CD4-positive, alpha-beta T cell treated with Interleukin-4 for 4 hours (primary cell): ENCODE data around the gene TSC2.

Source experiments
- DNase-seq: peaks from one replicate; pipeline ENCODE4 v3.0.0-alpha.2; 2020

TSC2 gene

DNA sequence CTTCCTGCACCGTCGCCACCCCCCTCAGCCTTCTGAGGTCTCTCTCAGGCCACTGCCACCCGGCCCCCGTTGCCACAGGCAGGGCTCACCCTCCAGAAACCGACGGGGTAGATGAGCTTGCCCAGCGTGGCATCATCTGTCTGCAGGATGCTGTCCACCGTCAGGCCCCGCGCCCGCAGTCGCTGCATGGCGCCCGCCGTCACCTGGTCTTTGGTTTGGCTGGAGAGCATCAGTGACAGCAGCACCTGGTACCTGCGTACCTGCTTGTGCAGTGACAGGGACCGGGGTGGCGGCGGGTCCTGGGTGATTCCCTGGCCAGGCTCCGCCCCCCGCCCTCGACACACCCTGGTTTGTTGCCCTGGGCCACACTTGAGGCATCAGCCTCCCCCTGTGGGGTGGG, 3.2 kb upstream of the TSC2 start:
- no peak for DNase-seq

DNA sequence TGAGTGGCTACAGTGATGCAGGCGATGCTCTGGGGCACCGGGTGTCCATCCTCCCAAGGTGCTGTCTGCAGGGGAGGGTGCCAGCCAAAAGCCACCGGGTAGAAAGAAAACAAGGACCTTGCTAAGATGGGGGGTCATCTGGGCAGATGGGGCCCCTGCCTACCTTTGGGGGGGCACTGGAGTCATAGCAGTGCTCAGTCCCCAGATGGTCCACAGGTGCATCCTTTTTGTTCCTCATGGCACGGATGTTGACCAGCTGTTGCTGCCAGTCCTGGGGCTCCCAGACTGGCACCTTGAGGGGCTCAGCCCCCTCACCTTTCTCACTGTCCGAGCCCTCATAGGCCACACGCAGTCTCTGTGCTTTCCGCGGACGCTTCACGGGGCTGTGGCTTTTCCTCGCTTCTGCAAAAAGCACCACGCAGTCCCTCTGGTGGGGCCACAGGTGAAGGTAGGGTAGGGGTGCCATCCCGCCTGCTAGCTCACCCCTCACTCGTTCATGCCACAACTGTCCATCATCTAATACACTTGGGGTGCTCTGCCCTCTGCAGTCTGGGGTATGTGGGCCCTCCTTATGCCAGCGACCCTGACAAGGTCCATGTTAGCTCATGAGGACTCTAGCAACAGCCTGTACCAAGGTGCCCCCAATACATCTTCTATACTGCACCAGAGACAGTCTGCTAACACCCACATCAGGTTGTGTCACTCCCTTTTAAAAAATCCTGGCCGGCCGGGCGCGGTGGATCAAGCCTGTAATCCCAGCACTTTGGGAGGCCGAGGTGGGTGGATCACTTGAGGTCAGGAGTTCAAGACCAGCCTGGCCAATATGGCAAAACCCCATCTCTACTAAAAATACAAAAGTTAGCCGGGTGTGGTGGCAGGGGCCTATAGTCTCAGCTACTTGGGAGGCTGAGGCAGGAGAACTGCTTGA, 1.6 kb upstream of the TSC2 start:
- no peak for DNase-seq

DNA sequence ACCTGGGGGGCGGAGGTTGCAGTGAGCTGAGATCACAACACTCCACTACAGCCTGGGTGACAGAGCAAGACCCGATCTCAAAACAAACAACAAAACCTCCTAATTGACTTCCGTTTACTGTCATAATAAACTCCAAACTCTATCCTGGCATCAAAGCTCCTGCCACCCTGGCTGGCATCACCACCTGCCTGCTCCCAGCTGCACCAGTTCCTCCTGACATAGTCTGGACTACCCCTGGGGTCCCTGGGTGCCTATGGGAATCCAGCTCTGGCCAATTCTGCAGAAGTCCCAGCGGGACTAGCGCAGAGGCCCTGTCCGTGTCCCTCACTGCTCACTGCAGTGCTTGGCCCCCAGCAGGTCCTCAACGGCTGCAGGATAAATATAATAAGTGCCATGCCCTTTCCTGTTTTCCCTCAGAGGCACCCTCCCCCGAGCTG, 874 bp upstream of the TSC2 start:
- DNase-seq = no peak

DNA sequence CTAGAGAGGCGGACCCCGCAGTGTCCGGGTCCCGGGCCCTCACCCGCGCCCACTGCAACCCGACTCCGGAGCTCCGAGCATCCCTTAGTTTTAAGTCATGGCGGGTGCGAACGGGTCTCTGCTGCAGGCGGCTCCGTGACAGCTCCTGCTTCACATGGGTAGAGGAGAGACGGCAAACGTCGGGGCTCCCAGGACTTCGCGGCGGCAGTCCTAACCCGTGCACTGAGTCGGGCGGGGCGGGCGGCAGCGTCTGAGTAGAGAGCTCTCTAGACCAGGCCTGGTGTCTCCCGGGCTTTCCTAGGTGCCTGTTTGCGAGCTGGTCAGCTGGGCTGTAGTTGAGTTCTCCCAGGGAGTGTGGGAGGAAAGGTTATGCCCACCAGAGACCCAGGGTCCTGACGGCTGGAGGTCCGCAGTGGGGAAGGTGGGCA, 345 bp downstream of the TSC2 start:
- DNase-seq = no peak

DNA sequence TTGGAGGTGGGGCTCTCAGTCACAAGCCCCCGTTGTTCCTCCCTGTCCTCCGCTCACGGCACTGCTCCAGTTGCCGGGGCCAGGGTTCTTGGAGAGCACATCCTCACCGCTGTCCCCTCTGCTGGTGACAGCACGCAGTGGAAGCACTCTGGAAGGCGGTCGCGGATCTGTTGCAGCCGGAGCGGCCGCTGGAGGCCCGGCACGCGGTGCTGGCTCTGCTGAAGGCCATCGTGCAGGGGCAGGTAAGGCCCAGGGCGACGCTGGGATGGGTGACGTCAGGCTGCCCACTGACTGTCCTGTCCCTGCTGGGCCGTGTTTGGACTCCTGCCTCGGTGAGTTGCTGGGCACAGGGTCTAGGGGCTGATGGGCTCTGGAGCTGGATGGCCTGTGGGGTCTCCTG, 5.4 kb downstream of the TSC2 start:
- DNase-seq = no peak

DNA sequence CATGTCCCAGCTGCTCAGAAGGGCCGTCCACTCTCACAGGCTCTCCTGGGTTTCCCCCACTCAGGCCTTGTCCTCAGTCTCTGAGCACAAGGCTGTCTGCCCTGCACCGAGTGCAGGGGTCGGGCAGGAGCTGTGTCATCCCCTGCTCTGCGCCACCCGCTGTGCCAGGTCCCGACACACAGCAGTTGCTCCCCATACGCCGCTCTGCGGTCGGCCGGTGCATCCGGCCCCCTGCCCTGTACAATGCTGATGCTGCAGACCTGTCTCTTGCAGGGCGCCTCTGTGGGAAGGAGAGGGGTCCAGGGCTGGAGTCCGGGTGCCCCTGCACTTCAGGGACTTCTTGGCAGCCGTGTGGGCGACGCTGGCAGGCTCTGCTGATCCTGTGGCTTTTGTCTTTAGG, 6.1 kb downstream of the TSC2 start:
- DNase-seq = no peak

DNA sequence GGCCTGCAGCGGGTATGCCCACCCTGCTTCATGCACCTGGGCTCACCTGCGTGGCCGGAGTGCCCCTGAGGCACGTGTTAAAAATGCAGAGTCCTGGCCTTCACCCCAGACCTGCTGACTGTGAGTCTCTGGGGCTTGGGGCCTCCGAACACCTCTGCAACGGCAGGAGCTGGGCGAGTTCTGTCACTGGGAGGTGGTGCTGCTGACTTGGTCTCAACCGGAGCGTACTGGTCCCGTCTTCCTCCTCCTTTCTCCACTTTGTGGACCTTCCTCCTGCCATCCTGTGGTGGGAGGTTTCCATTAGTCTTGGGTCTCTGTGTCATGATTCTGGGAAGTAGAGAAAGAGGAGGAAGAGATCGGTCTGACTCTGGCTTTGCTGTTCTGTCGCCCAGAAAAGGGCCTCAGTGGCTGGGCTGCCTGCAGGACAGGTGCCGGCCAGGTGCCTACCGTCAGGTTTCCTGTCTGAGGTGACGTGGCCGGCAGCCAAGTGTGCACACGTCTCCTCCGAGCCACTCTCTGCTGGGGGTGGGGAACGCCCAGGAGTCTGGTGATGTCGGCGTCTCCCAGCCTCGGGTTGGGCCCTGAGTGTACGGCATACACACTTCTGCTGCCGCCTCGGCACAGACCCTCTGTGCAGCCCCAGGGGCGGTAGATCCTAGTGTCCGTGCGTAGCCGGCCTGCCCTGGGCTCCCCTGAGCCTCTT, 6.9 kb downstream of the TSC2 start:
- no peak for DNase-seq

DNA sequence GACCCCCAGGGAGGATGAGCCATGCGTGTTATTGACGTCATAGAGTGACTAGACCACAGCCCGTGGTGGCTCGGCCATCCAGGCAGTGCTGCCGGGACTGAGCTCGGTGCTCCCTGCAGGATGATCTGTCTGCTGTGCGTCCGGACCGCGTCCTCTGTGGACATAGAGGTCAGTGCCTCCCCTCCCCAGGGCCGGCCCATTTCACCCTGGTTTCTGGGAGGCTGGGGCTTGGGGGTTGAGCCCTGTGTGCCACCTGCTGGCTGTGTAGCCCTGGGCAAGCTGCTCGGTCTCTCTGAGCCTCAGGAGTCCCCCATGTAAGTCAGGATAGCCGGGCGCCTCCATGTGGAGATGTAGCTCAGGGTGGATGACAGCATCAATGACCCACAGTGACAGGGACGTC, 8.3 kb downstream of the TSC2 start:
- DNase-seq = no peak

DNA sequence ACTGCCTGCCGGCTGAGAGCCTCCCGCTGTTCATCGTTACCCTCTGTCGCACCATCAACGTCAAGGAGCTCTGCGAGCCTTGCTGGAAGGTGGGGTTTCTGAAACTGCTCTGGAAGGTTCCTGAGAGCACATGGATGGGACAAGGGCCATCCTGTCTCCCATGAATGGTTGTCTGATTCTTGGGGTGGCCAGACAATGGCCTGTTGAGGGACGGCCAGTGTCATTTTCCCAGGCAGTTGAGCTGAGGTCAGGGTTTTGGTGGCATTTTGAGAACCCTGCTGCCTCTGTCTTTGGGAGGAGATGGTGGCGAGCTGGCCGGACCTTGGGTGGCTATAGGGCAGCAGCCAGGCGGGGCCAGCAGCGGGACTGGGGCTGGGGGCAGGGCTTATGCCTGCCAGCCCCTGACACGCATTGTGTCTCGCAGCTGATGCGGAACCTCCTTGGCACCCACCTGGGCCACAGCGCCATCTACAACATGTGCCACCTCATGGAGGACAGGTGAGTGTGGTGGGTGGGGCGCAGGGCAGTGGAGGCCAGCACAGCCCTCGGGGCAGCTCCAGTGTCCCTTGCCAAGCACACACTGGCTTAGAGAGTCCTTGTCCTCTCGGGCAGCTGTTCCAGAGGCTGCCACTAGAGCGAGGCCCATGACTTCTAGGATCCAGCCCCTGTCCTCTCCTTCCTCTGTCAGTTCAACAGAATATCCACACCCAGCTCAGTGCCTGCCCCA, 9.1 kb downstream of the TSC2 start:
- no peak for DNase-seq

DNA sequence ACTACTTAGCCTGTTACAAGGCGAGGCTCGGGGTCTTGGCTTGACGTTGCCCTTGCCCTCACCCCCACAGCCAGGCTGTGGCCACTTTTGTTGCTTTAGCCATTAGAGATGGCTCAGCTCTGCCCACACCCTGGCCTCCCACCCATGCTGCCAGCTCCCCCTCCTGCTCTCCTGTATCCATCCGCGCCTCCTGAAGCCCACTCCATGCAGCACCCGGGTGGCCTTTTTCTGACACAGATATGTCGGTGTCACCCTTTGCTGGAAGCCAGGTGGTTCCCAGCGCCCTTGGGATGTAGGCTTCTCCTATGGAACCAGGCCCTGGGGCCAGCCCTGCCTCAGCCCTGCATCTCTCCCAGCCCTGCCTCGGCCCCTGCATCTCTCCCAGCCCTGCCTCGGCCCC, 9.7 kb downstream of the TSC2 start:
- no peak for DNase-seq

DNA sequence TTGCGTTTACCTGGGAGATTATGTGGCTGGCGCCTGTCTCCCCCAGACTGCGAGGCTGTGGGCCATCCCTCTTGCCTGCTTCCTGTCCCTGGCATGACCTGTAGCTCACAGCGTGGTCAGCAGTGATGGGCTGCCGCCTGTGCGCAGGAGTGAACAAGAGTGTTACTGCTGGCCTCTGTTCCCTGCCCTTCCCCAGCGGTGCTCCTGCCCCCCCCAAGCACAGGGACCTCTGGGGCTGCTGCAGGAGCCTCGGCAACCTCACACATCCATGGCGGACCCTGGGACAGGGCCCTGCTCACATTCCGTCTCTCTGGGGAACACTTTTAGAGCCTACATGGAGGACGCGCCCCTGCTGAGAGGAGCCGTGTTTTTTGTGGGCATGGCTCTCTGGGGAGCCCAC, 10.6 kb downstream of the TSC2 start:
- no peak for DNase-seq

DNA sequence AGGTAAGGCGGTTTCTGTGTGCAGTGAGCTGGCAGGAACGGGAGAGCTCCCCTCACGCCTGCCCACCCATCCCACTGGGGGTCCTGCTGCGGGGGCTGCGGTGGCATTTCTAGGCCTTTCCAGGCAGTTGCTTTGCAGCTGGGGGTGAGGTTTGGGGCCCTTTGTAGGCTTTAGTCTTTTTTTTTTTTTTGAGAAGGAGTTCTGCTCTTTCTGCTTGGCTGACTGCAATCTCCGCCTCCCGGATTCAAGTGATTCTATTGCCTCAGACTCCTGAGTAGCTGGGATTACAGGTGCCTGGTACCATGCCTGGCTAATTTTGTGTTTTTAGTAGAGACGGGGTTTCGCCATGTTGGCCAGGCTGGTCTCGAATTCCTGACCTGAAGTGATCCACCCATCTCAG, 11.1 kb downstream of the TSC2 start:
- no peak for DNase-seq

DNA sequence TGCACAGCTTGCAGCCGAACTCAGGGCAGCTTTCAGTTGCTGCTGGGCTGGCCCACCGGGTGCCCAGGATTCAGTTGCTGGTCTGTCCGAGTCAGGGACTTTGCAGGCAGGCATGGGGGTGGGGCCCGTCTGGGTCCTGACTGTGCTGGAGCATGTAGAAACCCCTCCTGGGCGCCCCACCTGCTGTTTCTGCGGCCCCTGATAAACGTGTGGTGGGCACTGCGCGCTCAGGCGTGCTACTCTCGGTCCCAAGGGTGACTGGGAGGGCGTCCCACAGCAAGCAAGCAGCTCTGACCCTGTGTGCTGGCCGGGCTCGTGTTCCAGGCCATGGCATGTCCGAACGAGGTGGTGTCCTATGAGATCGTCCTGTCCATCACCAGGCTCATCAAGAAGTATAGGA, 12.6 kb downstream of the TSC2 start:
- DNase-seq = no peak

DNA sequence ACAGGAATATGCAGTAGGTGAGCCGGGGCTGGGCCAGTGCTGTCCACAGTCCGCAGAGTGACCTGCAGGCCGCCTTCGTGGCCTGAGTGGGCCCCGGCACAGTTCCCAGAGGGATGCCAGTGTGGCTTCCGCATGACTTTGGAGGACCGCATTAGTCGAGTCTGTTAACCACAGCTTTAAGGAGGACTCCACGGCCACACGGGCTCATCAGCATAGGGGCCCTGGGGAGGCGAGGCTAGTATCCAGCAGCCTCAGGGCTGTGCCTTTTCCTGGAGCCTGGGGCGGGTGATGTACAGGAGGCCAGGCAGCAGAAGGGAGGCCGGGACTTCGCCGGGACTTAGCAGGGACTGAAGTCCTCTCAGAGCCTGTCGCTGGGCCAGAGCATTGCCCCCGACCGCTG, 13.2 kb downstream of the TSC2 start:
- no peak for DNase-seq

DNA sequence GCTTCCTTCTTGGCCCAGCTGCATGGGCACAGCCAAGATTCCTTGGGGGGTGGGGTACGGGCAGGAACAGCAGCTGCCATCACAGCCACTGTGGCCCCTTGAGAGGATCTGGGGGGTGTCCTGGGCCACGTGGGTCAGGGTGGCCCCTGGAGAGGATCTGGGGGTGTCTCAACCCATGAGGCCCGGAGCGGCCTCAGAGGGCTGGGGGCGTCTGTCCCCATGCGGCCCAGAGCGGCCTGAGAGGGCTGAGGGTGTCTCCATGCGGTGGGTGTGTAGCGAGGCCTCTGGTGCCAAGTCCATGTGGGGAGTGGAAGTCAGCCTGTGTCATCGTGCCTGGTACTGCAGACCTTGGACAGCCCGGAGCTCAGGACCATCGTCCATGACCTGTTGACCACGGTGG, 13.7 kb downstream of the TSC2 start:
- DNase-seq = no peak

DNA sequence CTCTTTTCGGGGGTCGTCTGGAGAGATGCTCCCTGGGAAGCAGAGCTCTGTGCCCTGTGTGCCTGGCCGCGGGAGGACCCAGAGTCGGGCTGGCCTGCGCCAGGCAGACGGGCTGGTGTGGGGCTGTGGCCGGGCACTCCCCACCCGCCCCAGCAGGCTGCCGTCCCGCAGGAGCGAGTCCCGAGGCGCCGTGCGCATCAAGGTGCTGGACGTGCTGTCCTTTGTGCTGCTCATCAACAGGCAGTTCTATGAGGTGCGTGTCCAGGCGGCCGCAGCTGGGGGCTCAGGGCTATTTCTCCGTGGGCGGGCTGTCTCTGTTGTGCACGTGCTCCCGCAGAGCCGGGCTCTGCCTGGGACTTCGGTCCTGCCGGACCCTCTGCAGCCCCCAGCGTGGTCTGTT, 15.0 kb downstream of the TSC2 start:
- DNase-seq = no peak

DNA sequence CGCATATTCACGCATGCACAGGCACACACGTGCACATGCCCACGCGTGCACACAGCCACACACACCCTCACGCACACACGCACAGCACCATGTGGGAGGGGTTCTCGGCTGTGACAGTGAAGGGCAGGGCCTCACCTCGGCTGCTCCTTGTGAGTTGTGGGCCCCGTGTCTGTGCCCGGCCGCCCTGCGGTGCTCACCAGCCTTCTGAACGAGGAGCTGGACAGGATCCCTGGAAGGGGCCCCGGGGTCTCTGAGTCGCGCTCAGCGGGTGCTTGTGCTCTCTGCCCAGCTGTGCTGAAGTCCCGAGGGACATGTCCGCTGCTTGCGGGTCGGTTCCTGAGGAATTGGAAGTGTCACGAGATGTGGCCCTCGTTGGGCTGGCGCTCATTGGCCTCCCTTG, 16.1 kb downstream of the TSC2 start:
- DNase-seq = no peak

DNA sequence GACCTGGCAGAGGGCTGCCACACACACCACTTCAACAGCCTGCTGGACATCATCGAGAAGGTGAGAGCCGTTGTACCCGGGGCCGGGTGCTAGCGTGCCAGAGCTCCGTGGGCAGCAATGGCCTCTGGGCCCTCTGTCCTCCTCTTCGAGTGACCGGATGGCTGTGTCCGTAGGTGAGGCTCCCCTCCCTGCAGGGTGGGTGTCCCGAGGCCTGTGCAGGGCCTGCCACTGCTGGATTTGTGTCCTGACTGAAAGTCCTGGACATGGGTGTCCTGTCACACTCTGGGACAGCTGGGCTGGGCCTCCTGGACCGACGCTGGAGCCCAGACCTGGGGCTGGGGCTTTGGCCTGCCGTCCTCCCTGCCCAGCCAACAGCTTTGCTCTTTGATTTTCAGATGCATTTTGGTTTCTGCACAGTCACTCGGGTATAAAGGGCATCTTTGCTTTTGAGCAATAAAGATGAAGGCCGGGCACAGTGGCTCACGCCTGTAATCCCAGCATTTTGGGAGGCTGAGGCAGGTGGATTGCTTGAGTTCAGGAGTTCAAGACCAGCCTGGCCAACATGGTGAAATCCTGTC, 16.7 kb downstream of the TSC2 start:
- DNase-seq = no peak

DNA sequence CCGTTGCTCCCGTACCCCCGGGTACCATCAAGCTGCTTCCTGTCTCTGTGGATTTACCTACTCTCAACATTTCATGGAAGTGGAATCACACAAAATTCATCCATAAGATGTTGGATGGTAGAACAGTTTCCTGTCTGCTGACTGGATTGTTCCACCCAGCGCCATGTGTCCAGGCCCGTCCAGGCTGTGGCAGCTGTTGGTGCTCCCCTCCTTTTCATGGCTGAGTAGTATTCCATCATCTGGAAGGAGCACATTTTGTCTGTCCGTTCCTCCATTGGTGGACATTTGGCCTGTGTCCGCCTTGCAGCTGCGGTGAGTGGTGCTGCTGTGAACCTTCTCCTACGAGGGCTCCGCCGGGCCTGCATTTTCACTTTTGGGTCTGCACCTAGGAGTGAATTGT, 18.4 kb downstream of the TSC2 start:
- DNase-seq = no peak

DNA sequence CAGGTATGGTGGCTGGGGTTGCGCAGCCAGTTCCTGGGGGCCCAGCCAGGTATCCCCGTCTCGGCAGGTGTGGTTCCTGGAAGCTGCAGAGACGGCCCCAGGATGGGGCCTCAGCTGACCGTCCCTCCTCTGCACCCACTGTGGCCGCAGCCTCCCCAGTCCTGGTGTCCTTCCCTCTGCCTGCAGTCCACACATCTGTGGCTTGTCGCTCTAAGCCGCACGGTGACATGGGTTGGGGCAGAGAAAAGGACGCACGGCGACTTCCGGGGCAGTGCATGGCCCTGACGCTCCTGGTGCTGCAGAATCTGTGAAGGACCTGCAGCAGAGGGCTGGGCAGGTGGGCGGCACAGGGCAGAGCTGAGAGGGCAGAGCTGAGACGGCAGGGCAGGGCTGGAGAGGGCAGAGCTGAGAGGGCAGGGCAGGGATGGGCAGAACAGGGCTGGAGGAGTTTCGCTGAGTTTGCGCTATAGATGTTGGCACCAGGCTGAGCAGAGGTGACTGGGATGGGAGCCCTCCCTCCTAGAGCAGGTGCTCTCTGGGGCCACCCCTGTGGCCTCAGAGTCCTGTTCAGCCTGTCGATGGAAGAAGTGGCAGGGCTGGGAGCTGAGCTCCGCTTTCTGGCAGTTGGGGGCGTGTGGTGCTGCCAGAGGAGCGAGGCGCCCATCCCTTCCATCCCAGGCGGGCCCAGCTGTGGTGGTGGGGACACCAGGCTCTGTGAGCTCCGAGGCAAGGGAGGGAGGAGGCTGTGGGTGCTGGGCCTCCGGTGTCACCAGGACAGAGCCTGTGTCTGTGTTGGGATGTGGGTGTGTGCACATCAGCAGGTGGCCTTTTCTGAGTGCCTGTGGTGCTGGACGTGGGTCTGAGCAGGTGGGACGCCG, 23.0 kb downstream of the TSC2 start:
- no peak for DNase-seq

DNA sequence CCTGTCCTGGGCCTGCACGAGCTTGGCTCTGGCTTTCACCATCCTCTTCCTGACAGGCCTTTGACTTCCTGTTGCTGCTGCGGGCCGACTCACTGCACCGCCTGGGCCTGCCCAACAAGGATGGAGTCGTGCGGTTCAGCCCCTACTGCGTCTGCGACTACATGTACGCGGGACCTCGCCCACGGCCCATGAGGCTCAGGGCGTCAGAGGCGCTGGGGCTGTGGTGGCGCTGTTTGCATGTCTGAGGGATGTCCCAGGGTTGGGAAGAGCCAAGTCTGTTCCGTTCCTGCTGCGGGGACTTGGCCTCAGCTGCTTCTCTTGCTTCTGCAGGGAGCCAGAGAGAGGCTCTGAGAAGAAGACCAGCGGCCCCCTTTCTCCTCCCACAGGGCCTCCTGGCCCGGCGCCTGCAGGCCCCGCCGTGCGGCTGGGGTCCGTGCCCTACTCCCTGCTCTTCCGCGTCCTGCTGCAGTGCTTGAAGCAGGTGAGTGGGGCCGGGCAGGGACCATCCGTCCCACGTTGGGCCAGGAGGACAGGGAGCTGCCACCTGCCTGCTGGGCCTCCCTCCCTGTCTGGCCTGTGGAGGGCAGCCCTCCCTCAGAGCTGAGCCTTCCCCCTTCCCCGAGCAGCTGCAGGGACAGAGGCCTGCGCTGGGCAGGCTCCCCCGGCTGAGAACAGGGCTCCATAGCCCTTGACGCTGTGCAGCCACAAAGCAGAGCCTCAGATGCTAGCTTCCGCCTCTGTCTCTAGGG, 23.8 kb downstream of the TSC2 start:
- DNase-seq = no peak

DNA sequence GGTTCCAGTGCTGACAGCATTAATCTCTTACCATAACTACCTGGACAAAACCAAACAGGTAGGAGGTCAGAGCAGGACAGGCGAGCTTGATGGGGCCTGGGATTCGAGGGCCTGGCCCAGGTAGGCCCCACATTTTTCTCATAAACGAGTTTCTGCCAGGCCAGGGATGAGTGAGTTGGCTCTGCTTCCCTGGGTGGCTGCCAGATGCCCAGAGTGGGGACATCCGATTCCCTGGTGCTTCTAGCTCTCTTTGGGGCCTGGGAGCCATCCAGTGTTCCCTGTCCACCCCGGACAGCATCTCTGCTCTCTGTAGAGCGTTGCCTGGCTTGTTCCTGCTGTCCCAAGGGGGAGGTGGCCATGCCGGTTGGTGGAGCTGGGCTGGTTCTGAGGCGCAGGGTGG, 25.1 kb downstream of the TSC2 start:
- no peak for DNase-seq
